GM18873 (cell line): ENCODE measurements around the gene GPR3.
"Not testable (repeated sequence)": the region's sequence is repeated elsewhere in the genome, so short reads cannot be mapped to it uniquely, and the experiment has no call there.

ENCODE experiments used
- ATAC-seq: cut with Tn5 transposase; IDR thresholded peaks from one replicate; pipeline ENCODE4 v1.9.1; 2021; ENCODE audit warnings: mild to moderate bottlenecking, moderate library complexity, moderate number of reproducible peaks; ENCODE audit not compliant: unreplicated experiment, low FRiP score

The GPR3 gene

GRCh38 chr1:27398405-27399149 is 6.2 kb downstream of the GPR3 start:
- no peak for ATAC-seq

GRCh38 chr1:27399251-27400025 is 7.0 kb downstream of the GPR3 start:
- no peak for ATAC-seq

- ATAC-seq = no peak
Measured at GRCh38 chr1:27400082-27400962, 7.9 kb downstream of the GPR3 start.

GRCh38 chr1:27400963-27401341 is 8.5 kb downstream of the GPR3 start:
- ATAC-seq = no peak

DNA sequence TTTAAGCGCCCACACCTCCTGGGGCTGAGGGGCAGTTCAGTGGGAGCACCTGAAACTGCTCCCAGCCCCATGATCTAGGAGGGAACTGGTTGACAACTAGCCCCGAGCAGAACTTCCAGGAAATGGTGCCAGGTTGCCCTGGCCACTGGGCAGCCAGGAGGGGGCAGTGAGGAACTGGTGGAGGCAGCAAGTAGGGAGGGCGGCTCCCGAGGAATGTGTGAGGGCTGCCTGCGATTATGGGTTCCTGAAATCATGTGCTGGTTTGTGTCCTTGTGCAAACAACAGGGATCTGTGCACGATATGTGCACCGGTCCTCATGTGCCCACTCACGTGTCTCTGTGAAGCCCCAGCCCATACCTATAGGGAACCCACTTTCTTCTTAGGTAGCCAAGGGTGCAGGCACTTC is 9.9 kb downstream of the GPR3 start:
- no peak for ATAC-seq

DNA sequence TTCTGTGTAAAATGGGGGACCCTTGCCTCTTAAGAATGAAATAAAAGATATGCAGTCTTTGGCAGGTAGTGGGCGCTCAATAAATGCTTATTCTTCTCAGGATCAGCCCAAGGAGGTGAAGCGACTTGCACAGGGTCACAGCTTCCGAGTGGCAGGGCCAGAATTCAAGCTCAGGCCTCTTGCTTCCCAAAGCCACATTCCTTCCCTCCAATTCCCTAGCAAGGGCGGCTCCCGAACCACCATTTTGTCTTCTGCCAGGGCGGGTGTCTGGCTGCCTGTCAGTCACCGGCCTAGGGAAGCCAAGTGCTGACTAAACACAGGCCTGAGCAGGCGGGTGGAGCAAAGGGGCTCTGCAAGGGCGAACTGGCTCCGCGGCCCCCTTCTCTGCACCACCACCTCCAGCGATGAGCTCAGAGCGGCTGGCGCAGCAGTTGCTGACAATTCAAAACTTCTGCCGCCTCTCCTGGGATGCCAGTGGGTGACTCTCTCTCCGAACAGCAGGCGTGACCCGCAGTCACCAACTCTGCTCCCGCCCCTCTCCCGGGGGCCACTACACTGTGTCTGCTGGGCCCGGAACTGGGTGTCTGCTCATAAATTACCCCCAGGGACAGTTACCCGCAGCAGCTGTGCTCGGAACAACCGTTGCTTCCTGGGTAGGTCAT is 10.8 kb downstream of the GPR3 start:
- no peak for ATAC-seq

- no peak for ATAC-seq
Measured at GRCh38 chr1:27403931-27404330, 11.5 kb downstream of the GPR3 start.

GRCh38 chr1:27405074-27405473 is 12.7 kb downstream of the GPR3 start:
- no peak for ATAC-seq

- not testable (repeated sequence) for ATAC-seq
Measured at GRCh38 chr1:27405598-27406361, 13.4 kb downstream of the GPR3 start.

- no peak for ATAC-seq
Measured at GRCh38 chr1:27406362-27406680, 13.9 kb downstream of the GPR3 start.

GRCh38 chr1:27406791-27407190 is 14.4 kb downstream of the GPR3 start:
- not testable (repeated sequence) for ATAC-seq

DNA sequence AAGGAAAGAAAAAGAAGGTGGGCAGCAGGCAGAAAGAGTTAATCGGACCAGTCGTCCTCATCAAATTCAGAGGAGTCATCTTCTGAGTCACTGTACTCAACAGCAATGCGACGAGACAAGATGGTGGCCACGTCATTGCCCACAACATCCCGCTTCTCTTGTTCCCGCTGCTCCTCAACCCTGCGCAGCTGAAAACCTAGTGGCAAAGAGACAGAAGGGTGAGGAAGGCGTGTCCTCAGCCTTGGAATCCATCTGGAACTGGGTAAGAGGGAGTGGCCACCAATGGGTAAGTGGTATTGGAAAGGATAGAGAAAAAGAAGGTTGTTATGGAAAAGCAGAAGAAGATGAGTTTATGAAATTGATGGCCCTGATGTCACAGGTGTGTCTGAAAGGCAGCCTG is 15.7 kb downstream of the GPR3 start:
- no peak for ATAC-seq

GRCh38 chr1:27409669-27410068 is 17.2 kb downstream of the GPR3 start:
- no peak for ATAC-seq

- no peak for ATAC-seq
Measured at GRCh38 chr1:27410709-27411108, 18.3 kb downstream of the GPR3 start.

DNA sequence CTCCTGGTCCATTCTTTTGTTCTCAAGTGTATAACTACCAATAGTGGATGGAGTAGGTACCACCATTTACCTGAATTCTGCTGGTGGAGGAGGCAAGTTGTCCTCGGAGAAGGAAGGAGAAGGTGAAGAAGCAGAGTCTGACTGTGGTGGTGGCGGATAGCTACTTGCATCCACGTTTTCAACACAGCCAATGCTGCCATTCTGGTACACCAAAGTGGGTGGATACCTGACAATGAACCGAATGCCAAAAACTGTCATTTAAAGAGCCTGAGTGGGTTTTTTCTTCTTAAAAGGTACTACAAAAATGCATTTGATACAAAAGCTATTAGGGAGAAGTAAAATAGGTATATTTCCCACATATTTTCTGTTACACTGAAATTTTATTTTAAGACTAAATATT is 20.1 kb downstream of the GPR3 start:
- no peak for ATAC-seq

GRCh38 chr1:27413004-27413403 is 20.6 kb downstream of the GPR3 start:
- no peak for ATAC-seq

DNA sequence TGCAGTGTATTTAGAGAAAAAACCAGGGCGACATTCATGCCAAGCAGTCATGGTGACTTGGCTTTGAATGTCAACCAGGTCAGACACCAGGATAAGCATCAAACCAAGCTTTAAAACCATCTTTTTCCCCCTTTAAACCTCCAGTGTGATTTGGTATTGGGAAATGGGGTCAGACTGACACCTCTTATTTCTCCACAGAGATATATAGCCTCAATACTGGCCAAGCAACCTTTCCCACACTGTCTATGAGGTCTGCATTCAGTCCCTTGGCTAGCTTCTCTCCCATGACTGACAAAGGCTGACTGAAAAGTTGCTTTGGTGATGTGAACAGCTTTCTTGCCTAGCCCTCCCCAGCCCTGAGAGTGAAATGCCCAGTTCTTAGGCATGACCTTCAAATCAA is 21.7 kb downstream of the GPR3 start:
- no peak for ATAC-seq

DNA sequence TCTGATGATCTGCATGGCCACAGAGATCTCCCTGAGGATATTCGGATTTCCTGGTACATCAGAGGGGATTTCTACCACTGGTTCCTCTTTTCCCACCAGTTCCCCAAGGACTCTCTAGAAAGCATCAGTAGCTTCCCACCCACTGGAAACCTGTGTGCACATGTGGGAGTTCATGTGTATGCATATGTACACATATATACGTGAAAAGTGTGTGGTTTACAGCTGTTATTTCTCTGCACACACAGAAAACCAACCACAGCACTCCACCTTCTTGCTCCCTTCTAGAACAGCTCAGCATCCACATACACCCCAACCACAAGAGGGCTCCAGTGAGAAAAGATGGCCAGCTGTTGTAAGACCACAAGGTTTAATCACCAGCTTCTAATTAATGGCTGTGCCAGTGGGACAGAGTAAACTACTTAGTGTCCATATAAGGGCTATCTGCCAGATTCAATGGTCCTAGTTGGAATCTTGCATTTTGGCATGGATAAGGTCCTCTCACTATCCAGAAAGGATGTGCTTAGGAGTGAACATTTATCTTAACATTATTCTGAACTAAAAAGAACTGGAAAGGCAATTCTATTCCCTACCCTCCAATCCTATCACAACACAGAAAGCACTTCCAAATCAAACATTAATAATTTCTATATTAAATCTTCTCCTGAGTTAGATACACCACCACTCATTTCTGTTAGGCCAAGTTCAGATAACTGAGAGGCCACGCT is 24.1 kb downstream of the GPR3 start:
- ATAC-seq = no peak

- ATAC-seq = no peak
Measured at GRCh38 chr1:27417713-27418112, 25.3 kb downstream of the GPR3 start.
